Adipocyte (in vitro differentiated cells): ENCODE results near the gene CLIP2.
"Not testable (repeated sequence)": the region's sequence is repeated elsewhere in the genome, so short reads cannot be mapped to it uniquely, and the experiment has no call there.

ENCODE experiments used
- DNase-seq: peaks from one replicate; pipeline ENCODE4 v3.0.0-alpha.2; 2015; ENCODE audit warnings: low read depth
- H3K27me3 ChIP-seq: replicated peaks from 2 replicates; pipeline ENCODE4 v1.7.0; 2013; ENCODE audit warnings: mild to moderate bottlenecking, low read length, moderate library complexity; ENCODE audit not compliant: control insufficient read depth, insufficient read depth
- H3K36me3 ChIP-seq: 2 replicates; pipeline ENCODE4 v1.7.0; 2013; ENCODE audit warnings: low read length, mild to moderate bottlenecking, moderate library complexity; ENCODE audit not compliant: control insufficient read depth, insufficient read depth, severe bottlenecking
- H3K4me1 ChIP-seq: 2 replicates; pipeline ENCODE4 v1.7.0; 2013; ENCODE audit warnings: mild to moderate bottlenecking, low read length, moderate library complexity; ENCODE audit not compliant: control insufficient read depth, insufficient read depth
- H3K4me3 ChIP-seq: 2 replicates; pipeline ENCODE4 v1.7.0; 2013; ENCODE audit warnings: mild to moderate bottlenecking, low read length, moderate library complexity
- H3K9ac ChIP-seq: 2 replicates; pipeline ENCODE4 v1.7.0; 2013; ENCODE audit warnings: mild to moderate bottlenecking, low read length, moderate library complexity
- H3K9me3 ChIP-seq: 2 replicates; pipeline ENCODE4 v1.7.0; 2013; ENCODE audit warnings: mild to moderate bottlenecking, low read length, moderate library complexity; ENCODE audit not compliant: control insufficient read depth

The CLIP2 gene

DNA sequence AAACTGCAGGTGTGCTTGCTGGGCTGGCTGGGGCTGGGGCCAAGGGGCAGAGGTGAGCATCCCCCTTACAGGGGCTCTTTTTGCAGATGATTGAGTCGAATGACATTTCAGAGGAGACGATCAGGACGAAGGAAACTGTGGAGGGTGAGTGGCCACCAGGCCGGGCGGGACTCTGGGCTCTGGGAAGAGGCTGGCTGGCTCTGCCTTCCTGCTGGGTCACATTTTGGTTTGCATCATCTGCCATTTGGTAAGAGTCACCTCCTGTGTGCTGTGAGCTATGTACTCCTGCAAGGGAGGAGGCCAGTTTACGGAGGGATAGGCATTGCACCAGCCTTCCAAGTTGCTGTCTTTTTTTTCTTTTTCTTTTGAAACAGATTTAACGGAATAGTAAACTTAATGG lies 91.5 kb downstream of the CLIP2 start:
- peak; percentile 10 for DNase-seq
- H3K4me3 ChIP-seq, result no peak overlapping the region
- H3K36me3 ChIP-seq, result peaks cover 11% of the 10 kb centered on the region
- no peaks in the 10 kb centered on the region for H3K27me3 ChIP-seq
- peak overlapping the region; percentile 63 for H3K9ac ChIP-seq
- no peaks in the 10 kb centered on the region for H3K9me3 ChIP-seq
- H3K4me1 ChIP-seq, result peaks cover 8% of the 10 kb centered on the region

DNA sequence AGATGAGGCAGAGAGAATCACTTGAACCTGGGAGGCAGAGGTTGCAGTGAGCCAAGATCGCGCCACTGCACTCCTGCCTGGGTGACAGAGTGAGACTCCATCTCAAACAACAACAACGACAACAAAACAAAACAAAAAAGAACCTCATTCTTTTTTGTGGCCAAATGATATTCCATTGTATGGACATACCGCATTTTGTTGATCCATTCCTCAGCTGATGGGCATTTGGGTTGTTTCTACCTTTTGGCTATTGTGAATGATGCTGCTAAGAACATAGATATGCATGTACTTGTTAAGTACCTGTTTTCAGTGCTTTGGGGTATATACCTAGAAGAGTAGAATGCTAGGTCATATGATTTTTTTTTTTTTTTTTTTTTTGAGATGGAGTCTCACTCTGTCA lies 94.9 kb downstream of the CLIP2 start:
- not testable (repeated sequence) for H3K36me3 ChIP-seq, H3K4me1 ChIP-seq, H3K9ac ChIP-seq, DNase-seq, H3K27me3 ChIP-seq, H3K9me3 ChIP-seq, H3K4me3 ChIP-seq

DNA sequence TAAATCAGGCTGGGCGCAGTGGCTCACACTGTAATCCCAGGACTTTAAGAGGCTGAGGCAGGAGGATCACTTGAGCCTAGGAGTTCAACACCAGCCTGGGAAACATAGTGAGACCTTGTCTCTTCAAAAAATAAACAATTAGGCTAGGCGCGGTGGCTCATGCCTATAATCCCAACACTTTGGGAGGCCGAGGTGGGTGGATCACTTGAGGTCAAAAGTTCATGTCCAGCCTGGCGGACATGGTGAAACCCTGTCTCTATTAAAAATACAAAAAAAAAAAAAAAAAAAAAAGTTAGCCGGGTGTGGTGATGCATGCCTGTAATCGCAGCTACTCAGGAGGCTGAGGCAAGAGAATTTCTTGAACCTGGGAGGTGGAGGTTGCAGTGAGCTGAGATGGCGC lies 95.6 kb downstream of the CLIP2 start:
- not testable (repeated sequence) for H3K4me1 ChIP-seq, H3K9ac ChIP-seq, H3K4me3 ChIP-seq, H3K36me3 ChIP-seq, H3K27me3 ChIP-seq, DNase-seq, H3K9me3 ChIP-seq

DNA sequence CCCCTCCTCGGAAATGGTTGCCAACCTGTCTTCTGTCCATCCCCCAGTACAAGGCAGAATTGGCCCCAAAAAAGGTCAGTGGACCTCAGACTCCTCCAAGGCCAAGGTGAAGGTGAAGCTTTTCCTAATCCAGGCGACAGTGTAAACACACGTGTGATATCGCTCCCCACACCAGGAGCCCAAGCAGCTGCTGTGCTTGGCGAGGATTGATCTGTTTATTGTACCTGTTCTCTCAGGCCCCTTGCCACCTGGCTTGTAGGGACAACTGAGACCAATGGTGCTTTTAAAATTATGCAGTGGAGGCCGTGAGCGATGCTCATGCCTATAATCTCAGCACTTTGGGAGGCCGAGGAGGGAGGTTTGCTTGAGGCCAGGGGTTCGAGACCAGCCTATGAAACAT lies 98.4 kb downstream of the CLIP2 start:
- no peak overlapping the region for H3K4me3 ChIP-seq
- H3K4me1 ChIP-seq, result no peaks in the 10 kb centered on the region
- no peaks in the 10 kb centered on the region for H3K9me3 ChIP-seq
- peaks cover 5% of the 10 kb centered on the region for H3K36me3 ChIP-seq
- no peak for DNase-seq
- no peaks in the 10 kb centered on the region for H3K27me3 ChIP-seq
- H3K9ac ChIP-seq, result no peak overlapping the region

DNA sequence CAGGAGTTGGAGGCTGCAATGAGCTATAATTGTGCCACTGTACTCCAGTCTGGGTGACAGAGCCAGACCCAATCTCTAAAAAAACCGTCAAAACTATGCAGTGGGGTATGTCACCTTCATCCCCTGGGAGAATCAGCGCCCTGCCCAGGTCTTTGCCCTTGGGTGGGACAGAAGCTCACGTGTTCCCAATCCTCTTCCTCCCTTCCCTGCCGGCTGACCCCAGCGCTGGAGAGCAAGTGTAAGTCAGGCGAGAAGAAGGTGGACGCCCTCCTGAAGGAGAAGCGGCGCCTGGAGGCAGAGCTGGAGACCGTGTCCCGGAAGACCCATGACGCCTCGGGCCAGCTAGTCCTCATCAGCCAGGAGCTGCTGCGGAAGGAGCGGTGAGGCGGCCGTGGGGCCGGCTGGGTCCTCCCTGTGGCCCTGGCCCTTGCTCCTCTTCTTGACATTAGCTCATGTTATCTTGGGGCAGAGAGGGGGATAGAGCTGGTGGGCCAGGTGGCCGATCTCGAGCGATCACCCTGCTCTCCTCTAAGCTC lies 99.7 kb downstream of the CLIP2 start:
- Histone ChIP-seq H3K9ac (no peak overlapping the region), H3K27me3 (no peaks in the 10 kb centered on the region), H3K4me1 (no peaks in the 10 kb centered on the region), H3K36me3 (peaks cover 5% of the 10 kb centered on the region), H3K4me3 (no peak overlapping the region), H3K9me3 (no peaks in the 10 kb centered on the region)
- no peak for DNase-seq

DNA sequence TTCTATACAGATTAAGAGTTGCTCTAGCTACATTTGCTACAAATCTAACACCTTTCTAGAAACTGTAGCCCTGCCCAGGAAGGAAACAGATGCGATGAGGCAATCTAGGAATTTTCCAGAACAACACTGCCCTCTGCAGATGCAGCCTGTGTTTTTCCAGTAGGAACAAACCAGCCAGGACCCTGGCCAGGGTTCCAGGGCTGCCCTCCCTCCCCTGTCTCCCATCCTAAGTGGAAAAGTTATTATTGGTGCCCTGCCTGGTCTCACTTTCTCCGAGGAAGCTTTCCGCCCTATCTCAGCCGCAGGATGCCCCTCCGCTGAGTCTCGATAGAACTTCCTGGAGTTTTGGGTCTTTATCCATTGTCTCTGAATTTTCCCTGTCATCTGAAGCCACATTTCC lies 104.5 kb downstream of the CLIP2 start:
- not testable (repeated sequence) for H3K4me3 ChIP-seq, H3K9me3 ChIP-seq, H3K27me3 ChIP-seq, H3K9ac ChIP-seq, H3K4me1 ChIP-seq
- peak; percentile 71 for DNase-seq
- peaks cover 11% of the 10 kb centered on the region for H3K36me3 ChIP-seq

DNA sequence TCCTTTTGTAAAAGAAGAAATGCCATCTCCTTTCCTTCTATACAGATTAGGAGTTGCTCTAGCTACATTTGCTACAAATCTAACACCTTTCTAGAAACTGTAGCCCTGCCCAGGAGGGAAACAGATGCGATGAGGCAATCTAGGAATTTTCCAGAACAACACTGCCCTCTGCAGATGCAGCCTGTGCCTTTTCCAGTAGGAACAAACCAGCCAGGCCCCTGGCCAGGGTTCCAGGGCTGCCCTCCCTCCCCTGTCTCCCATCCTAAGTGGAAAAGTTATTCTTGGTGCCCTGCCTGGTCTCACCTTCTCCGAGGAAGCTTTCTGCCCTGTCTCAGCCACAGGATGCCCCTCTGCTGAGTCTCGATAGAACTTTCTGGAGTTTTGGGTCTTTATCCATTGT lies 105.4 kb downstream of the CLIP2 start:
- peak; percentile 65 for DNase-seq
- Histone ChIP-seq H3K36me3 (peaks cover 11% of the 10 kb centered on the region), H3K9ac (peak overlapping the region; percentile 41)
- H3K27me3 ChIP-seq, H3K4me1 ChIP-seq, H3K9me3 ChIP-seq, H3K4me3 ChIP-seq: not testable (repeated sequence)

DNA sequence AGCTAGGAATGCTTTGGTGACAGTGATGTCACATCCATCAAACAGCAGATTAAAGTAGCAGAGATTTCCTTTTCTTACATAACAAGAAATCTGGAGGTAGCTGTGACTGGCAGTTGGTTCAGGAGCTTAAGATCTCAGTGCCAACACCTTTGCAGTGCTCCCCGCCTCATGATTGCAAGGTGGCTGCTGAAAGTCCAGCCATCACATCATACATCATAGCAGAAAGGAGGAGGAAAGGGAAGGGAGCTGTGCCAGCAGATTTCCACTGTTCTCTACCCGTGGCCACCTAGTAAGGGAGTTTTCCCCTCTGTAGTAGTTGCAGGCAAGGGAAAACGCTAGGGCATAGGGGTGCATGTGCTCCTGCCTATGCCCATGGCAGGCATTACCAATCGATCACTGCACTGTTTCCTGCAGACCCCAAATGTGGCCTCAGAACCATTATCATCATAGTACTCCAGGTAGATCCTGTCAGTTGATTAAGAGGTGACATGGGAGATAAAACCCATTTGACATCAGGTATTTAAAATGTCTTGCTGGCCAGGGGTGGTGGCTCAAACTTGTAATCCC lies 106.6 kb downstream of the CLIP2 start:
- Histone ChIP-seq H3K36me3 (peaks cover 16% of the 10 kb centered on the region), H3K4me3 (no peak overlapping the region), H3K4me1 (peaks cover 7% of the 10 kb centered on the region), H3K9ac (no peak overlapping the region), H3K9me3 (no peaks in the 10 kb centered on the region), H3K27me3 (no peaks in the 10 kb centered on the region)
- DNase-seq, result no peak

DNA sequence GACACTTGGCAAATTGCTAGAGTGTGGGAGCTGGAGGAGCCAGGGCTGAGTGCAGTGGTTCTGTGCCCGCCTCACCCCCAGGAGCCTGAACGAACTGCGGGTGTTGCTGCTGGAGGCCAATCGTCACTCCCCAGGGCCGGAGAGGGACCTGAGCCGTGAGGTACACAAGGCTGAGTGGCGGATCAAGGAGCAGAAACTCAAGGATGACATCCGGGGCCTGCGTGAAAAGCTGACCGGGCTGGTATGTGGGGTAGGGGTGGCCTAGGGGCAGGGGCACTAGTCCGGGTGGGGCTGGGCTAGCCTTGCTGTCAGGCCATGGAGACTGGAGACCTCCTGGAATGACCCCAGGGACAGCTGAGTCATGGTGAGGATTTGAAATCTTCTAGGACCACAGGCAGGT lies 107.8 kb downstream of the CLIP2 start:
- Histone ChIP-seq H3K9me3 (no peaks in the 10 kb centered on the region), H3K4me1 (peaks cover 7% of the 10 kb centered on the region), H3K4me3 (no peak overlapping the region), H3K27me3 (no peaks in the 10 kb centered on the region), H3K36me3 (peaks cover 16% of the 10 kb centered on the region), H3K9ac (no peak overlapping the region)
- DNase-seq, result no peak

DNA sequence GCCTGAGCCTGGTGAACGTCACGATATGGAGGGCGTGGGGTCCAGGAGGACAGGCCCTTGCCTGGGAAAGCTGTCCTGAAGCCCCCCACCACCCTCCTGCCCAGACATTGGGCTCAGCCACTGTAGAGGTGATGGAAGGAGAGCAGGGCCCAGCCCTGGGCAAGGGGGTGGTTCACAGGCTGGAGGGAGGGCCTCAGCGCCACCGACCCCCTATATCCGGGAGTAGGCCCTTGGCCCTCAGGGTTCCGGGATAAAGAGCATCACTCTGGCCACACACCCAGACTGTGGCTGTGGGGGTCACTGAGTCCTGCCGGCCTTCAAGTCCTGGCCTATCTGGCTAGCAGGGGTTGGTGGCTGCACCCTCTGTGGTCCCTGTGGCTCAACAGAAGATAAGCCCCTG lies 109.2 kb downstream of the CLIP2 start:
- no peak for DNase-seq
- no peaks in the 10 kb centered on the region for H3K9me3 ChIP-seq
- peaks cover 7% of the 10 kb centered on the region for H3K4me1 ChIP-seq
- peaks cover 20% of the 10 kb centered on the region for H3K36me3 ChIP-seq
- H3K27me3 ChIP-seq, result no peaks in the 10 kb centered on the region
- H3K9ac ChIP-seq, result no peak overlapping the region
- H3K4me3 ChIP-seq, result no peak overlapping the region

DNA sequence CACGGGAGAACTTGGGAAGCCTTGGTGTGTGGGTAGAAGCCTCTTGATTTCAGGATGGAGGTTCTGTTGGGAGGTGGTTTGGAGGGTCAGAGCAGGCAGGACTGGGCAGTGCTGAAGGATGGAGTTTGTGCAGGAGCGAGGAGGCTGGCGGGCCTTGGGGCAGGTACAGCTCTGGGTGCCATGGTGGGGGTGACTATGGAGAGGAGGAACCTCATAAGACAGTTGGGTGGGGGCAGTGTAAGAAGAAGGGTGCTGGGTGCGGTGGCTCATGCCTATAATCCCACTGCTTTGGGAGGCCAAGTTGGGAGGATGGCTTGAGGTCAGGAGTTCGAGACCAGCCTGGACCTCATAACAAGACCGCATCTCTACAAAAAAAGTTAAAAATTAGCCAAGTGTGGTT lies 109.8 kb downstream of the CLIP2 start:
- H3K9ac ChIP-seq, result no peak overlapping the region
- H3K36me3 ChIP-seq, result peaks cover 25% of the 10 kb centered on the region
- H3K4me3 ChIP-seq, result no peak overlapping the region
- DNase-seq, result no peak
- H3K27me3 ChIP-seq, result no peaks in the 10 kb centered on the region
- H3K9me3 ChIP-seq, result no peaks in the 10 kb centered on the region
- peaks cover 7% of the 10 kb centered on the region for H3K4me1 ChIP-seq

DNA sequence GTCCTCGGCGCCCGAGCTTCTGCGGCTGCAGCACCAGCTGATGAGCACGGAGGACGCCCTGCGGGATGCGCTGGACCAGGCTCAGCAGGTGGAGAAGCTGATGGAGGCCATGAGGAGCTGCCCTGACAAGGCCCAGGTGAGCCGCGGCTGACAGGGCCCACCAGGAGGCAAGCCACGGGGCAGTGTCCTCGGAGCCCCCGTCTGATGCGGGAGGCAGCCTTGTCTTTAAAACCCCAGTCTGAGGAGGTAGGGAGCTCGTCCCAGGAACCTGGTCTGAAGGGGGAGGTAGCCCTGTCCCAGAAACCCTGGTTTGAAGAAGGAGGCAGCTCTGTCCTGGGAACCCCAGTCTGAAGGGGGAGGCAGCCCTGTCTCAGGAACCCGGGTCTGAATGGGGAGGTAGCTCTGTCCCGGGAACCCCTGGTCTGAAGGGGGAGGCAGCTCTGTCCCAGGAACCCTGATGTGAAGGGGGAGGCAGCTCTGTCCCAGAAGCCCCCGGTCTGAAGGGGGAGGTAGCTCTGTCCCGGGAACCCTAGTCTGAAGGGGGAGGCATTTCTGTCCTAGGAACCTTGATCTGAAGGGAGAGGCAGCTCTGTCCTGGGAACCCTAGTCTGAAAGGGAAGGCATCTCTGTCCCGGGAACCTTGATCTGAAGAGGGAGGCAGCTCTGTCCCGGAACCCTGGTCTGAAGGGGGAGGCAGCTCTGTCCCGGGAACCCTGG lies 111.4 kb downstream of the CLIP2 start:
- no peak for DNase-seq

More for the DNA sequence above, 111.4 kb downstream of the CLIP2 start:
- peaks cover 31% of the 10 kb centered on the region for H3K36me3 ChIP-seq
- H3K27me3 ChIP-seq, result no peaks in the 10 kb centered on the region
- no peaks in the 10 kb centered on the region for H3K4me1 ChIP-seq
- H3K9ac ChIP-seq, result no peak overlapping the region
- H3K9me3 ChIP-seq, result no peaks in the 10 kb centered on the region
- no peak overlapping the region for H3K4me3 ChIP-seq
